CD8-positive, alpha-beta memory T cell (primary cell): ENCODE measurements around the gene DPF1. TPM values are rescaled to one million over a fixed set of nuclear protein-coding genes. Genes with fewer than 3 reads are reported as not detected.

ENCODE experiments used
- CTCF ChIA-PET: fragments of 350-600 bp; sonication (Branson Sonifier 250); formaldehyde crosslinking; loops from one replicate; lab custom pipeline; 2021; ENCODE audit warnings: antibody characterized with exemption; lab: Charles Lee
- POLR2A ChIA-PET: fragments of 350-600 bp; sonication (Branson Sonifier 250); formaldehyde crosslinking; loops from one replicate; lab custom pipeline; 2021; ENCODE audit warnings: antibody characterized with exemption; lab: Charles Lee
- DNase-seq, 5 donors: peaks; one replicate each; pipeline versions ENCODE4 v3.0.0 to v3.0.0-alpha.2; 2020 to 2022; ENCODE audit warnings: mixed read lengths in 1 of 5
- H3K27ac ChIP-seq: one replicate; pipeline ENCODE4 v1.7.0; 2013; ENCODE audit warnings: low read depth, mild to moderate bottlenecking, low read length, moderate library complexity
- H3K27me3 ChIP-seq: 2 replicates; pipeline ENCODE4 v1.7.0; 2013; ENCODE audit warnings: low read length, mild to moderate bottlenecking; ENCODE audit not compliant: insufficient read depth, poor library complexity, severe bottlenecking
- H3K36me3 ChIP-seq: 2 replicates; pipeline ENCODE4 v1.7.0; 2013; ENCODE audit warnings: mild to moderate bottlenecking, low read length, moderate library complexity; ENCODE audit not compliant: insufficient read depth
- H3K4me1 ChIP-seq: 2 replicates; pipeline ENCODE4 v1.7.0; 2013; ENCODE audit warnings: mild to moderate bottlenecking, low read length, moderate library complexity; ENCODE audit not compliant: insufficient read depth
- H3K4me3 ChIP-seq: 2 replicates; pipeline ENCODE4 v1.7.0; 2013; ENCODE audit warnings: mild to moderate bottlenecking, low read length
- H3K9me3 ChIP-seq: 2 replicates; pipeline ENCODE4 v1.7.0; 2013; ENCODE audit warnings: mild to moderate bottlenecking, low read length
- H3K27ac Mint-ChIP-seq, 8 donors: one replicate each; pipeline ENCODE4 v1.8.0; 2020 to 2021; ENCODE audit warnings: mixed read lengths in 8 of 8, mild to moderate bottlenecking in 6 of 8, inconsistent platforms in 3 of 8, moderate library complexity in 3 of 8
- H3K27me3 Mint-ChIP-seq, 2 donors: one replicate each; pipeline ENCODE4 v1.8.0; 2020 to 2021; ENCODE audit warnings: mixed read lengths in 2 of 2, mild to moderate bottlenecking in 1 of 2, moderate library complexity in 1 of 2
- H3K36me3 Mint-ChIP-seq, 3 donors: one replicate each; pipeline ENCODE4 v1.8.0; 2020 to 2021; ENCODE audit warnings: mixed read lengths in 3 of 3, inconsistent platforms in 1 of 3, mild to moderate bottlenecking in 1 of 3
- H3K4me1 Mint-ChIP-seq, 3 donors: one replicate each; pipeline ENCODE4 v1.8.0; 2020 to 2021; ENCODE audit warnings: mixed read lengths in 3 of 3, inconsistent platforms in 1 of 3, mild to moderate bottlenecking in 1 of 3
- H3K4me3 Mint-ChIP-seq, 7 donors: one replicate each; pipeline ENCODE4 v1.8.0; 2020 to 2021; ENCODE audit warnings: mixed read lengths in 7 of 7, mild to moderate bottlenecking in 6 of 7, moderate library complexity in 4 of 7, inconsistent platforms in 2 of 7
- H3K9me3 Mint-ChIP-seq, 5 donors: one replicate each; pipeline ENCODE4 v1.8.0; 2020 to 2022; ENCODE audit warnings: mixed read lengths in 5 of 5, mild to moderate bottlenecking in 3 of 5, moderate library complexity in 2 of 5, inconsistent platforms in 1 of 5
- polyA plus RNA-seq: library from polyadenylated mRNA; unstranded; fragments of 300-500 nt; fragmentation: Illumina TruSeq; gene quantifications from one replicate; pipeline ENCODE4 v1.2.3, GENCODE V29; 2021
- total RNA-seq, 2 experiments: library from RNA; stranded (reverse); gene quantifications; one replicate each; pipeline ENCODE4 v1.2.3, GENCODE V29; 2021

DPF1 gene
- total and polyA plus RNA-seq, 3 experiments from 2014 or later = 0.78 to 1.1 TPM; not detected in 1

DNA sequence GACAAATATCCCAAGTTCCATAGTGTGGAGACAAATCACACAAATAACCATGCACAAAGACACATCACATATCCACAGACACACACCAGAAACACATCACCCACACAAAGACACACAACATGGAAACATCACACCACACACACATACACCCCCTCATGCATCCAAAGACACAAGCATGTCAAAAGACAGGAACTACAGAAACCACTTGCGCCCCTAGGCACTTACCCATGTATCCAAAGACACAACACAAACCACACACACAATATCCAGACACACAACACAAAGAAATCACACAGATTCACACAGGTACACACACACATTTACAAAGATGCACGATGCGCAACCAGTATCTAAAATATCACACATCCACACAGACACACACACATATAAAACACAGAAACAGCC, 901 bp downstream of the DPF1 start:
- peak overlapping the region in 2 of 8 donors; percentile 5 to 43 for H3K27ac Mint-ChIP-seq
- peaks cover 66 to 82% of the 10 kb centered on the region in 2 donors for H3K27me3 Mint-ChIP-seq
- no peak overlapping the region for H3K27ac ChIP-seq
- H3K9me3 ChIP-seq = no peaks in the 10 kb centered on the region
- H3K4me1 Mint-ChIP-seq = peaks cover 15 to 30% (median 22%) of the 10 kb centered on the region in 3 donors
- DNase-seq = no peak
- ChIA-PET CTCF (no interaction called here), POLR2A (no interaction called here)
- H3K36me3 Mint-ChIP-seq = peaks cover 0 to 8% (median 0%) of the 10 kb centered on the region in 3 donors
- peaks cover 0 to 2% (median 0%) of the 10 kb centered on the region in 5 donors for H3K9me3 Mint-ChIP-seq
- H3K27me3 ChIP-seq = peaks cover 42% of the 10 kb centered on the region
- H3K4me3 Mint-ChIP-seq = peak overlapping the region in 5 of 7 donors; percentile 0 to 76 (median 14)
- H3K4me3 ChIP-seq = no peak overlapping the region
- no peaks in the 10 kb centered on the region for H3K36me3 ChIP-seq
- H3K4me1 ChIP-seq = peaks cover 4% of the 10 kb centered on the region

DNA sequence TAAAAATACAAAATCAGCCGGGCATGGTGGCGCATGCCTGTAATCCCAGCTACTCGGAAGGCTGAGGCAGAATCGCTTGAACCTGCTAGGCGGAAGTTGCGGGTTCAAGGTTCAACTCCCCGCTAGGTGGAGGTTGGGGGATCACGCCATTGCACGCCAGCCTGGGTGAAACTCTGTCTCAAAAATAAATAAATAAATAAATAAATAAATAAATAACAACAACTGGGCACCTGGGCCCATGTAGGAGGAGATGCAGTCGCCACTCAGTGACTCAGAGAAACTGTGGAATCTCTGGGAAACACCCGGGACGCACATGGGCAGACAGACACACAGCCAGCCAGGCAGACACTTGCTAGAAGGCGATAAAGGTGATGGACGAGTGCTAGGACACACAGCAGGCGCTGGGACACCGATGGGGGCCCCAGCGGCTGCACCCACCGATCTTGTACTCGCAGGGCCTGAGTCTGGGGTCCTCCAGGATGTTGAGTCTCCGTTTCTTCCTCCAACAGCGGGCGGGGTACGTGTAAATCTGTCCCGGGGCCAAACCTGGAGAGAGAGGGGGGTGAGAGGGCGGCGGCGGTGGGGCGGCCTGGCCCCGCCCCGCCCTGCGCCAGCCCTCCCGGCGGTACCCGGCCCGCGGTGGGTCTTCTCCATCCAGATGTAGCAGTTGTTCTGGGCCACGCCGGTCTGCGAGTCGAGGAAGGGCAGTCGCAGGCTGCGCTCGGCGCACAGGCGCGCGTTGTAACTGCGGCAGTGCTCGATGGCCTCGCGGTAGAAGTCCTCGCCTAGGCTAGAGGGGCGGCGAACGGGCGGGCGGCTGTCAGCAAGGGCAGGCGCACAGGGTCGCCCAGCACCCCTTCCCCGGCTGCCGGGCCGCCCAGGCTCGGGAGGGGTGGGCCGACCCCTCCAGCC, 1.8 kb downstream of the DPF1 start:
- H3K4me3 Mint-ChIP-seq = no peak overlapping the region
- CTCF ChIA-PET = no interaction called here
- peaks cover 15 to 22% (median 22%) of the 10 kb centered on the region in 3 donors for H3K4me1 Mint-ChIP-seq

DNA sequence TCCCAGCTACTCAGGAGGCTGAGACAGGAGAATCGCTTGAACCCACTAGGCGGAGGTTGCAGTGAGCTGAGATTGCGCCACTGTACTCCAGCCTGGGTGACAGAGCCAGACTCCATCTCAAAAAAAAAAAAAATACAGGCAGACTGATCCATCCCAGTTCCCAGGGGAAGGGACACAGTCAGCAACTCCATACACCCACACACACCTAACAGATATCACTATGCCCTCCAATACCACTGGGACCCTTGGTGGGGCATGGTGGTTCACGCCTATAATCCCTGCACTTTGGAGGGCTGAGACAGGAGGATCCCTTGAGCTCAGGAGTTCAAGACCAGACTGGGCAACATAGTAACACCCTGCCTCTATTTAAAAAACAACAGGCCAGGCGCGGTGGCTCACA, 2.6 kb downstream of the DPF1 start:
- no peak for DNase-seq
- ChIA-PET POLR2A (no interaction called here), CTCF (no interaction called here)
- Histone ChIP-seq H3K36me3 (no peaks in the 10 kb centered on the region), H3K4me1 (peaks cover 4% of the 10 kb centered on the region), H3K27me3 (peaks cover 27% of the 10 kb centered on the region), H3K4me3 (no peak overlapping the region), H3K27ac (no peak overlapping the region), H3K9me3 (no peaks in the 10 kb centered on the region)
- Mint-ChIP-seq H3K27me3 (peaks cover 60 to 74% of the 10 kb centered on the region in 2 donors), H3K27ac (no peak overlapping the region), H3K9me3 (peaks cover 0 to 2% (median 0%) of the 10 kb centered on the region in 5 donors), H3K4me1 (peaks cover 12 to 20% (median 19%) of the 10 kb centered on the region in 3 donors), H3K36me3 (peaks cover 0 to 8% (median 0%) of the 10 kb centered on the region in 3 donors), H3K4me3 (no peak overlapping the region)

More for the DNA sequence above, 1.8 kb downstream of the DPF1 start:
- H3K4me3 ChIP-seq = no peak overlapping the region
- Mint-ChIP-seq H3K27me3 (peaks cover 62 to 78% of the 10 kb centered on the region in 2 donors), H3K27ac (no peak overlapping the region), H3K9me3 (peaks cover 0 to 2% (median 0%) of the 10 kb centered on the region in 5 donors), H3K36me3 (peaks cover 0 to 8% (median 0%) of the 10 kb centered on the region in 3 donors)
- DNase-seq = no peak
- POLR2A ChIA-PET = no interaction called here
- H3K27ac ChIP-seq = no peak overlapping the region
- no peaks in the 10 kb centered on the region for H3K36me3 ChIP-seq
- peaks cover 35% of the 10 kb centered on the region for H3K27me3 ChIP-seq
- H3K9me3 ChIP-seq = no peaks in the 10 kb centered on the region
- H3K4me1 ChIP-seq = peaks cover 4% of the 10 kb centered on the region

DNA sequence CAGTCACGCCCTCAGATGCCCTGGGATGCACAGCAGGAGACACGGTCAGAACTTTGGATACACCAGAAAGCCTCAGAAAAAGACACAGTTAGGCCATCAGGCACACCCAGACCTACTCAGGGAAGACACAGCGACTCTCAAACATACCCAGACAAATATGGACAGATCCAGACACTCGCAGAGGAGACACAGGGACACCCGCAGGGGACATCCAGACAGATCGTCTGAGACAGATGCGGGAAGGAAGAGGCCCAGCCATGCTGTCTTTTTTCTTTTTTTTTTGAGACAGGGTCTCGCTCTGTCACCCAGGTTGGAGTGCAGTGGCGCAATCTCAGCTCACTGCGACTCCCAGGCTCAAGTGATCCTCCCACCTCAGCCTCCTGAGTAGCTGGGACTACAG, 4.8 kb downstream of the DPF1 start:
- Mint-ChIP-seq H3K27ac (no peak overlapping the region), H3K4me1 (peaks cover 12 to 18% (median 18%) of the 10 kb centered on the region in 3 donors), H3K27me3 (peaks cover 56 to 64% of the 10 kb centered on the region in 2 donors), H3K36me3 (peaks cover 0 to 8% (median 0%) of the 10 kb centered on the region in 3 donors), H3K4me3 (no peak overlapping the region), H3K9me3 (peaks cover 0 to 2% (median under 1%) of the 10 kb centered on the region in 5 donors)
- ChIA-PET POLR2A (no interaction called here), CTCF (no interaction called here)
- no peak overlapping the region for H3K27ac ChIP-seq
- H3K27me3 ChIP-seq = peaks cover 13% of the 10 kb centered on the region
- H3K4me1 ChIP-seq = peaks cover 7% of the 10 kb centered on the region
- no peaks in the 10 kb centered on the region for H3K9me3 ChIP-seq
- no peak overlapping the region for H3K4me3 ChIP-seq
- DNase-seq = no peak
- H3K36me3 ChIP-seq = no peaks in the 10 kb centered on the region

DNA sequence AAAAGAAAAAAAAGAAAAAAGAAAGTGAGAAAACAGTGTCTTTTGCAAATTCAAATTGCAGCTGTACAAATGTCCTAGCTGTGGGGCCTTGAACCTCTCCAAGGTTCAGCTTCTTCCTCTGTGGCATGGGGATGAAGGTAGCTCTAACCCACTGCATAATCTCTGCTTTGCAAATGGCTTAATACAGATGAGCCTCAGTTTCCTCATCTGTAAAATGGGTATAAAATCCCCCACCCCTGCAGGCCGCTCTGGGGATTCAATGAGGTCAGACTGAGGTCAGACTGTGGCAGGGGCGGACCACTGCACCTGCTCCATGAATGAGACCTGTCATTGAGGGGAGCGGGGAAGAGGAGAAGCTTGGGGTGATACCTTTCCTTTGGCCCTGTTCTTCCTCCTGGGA, 5.8 kb downstream of the DPF1 start:
- no peaks in the 10 kb centered on the region for H3K36me3 ChIP-seq
- ChIA-PET CTCF (no interaction called here), POLR2A (no interaction called here)
- H3K27ac ChIP-seq = no peak overlapping the region
- peaks cover 11% of the 10 kb centered on the region for H3K27me3 ChIP-seq
- peaks cover 0 to 4% (median 0%) of the 10 kb centered on the region in 3 donors for H3K36me3 Mint-ChIP-seq
- H3K9me3 Mint-ChIP-seq = peaks cover 0 to 8% (median 4%) of the 10 kb centered on the region in 5 donors
- H3K9me3 ChIP-seq = no peaks in the 10 kb centered on the region
- H3K4me3 ChIP-seq = no peak overlapping the region
- no peak overlapping the region for H3K27ac Mint-ChIP-seq
- peaks cover 11% of the 10 kb centered on the region for H3K4me1 ChIP-seq
- peaks cover 14 to 20% (median 19%) of the 10 kb centered on the region in 3 donors for H3K4me1 Mint-ChIP-seq
- H3K27me3 Mint-ChIP-seq = peaks cover 55 to 60% of the 10 kb centered on the region in 2 donors
- no peak overlapping the region for H3K4me3 Mint-ChIP-seq
- DNase-seq = no peak

DNA sequence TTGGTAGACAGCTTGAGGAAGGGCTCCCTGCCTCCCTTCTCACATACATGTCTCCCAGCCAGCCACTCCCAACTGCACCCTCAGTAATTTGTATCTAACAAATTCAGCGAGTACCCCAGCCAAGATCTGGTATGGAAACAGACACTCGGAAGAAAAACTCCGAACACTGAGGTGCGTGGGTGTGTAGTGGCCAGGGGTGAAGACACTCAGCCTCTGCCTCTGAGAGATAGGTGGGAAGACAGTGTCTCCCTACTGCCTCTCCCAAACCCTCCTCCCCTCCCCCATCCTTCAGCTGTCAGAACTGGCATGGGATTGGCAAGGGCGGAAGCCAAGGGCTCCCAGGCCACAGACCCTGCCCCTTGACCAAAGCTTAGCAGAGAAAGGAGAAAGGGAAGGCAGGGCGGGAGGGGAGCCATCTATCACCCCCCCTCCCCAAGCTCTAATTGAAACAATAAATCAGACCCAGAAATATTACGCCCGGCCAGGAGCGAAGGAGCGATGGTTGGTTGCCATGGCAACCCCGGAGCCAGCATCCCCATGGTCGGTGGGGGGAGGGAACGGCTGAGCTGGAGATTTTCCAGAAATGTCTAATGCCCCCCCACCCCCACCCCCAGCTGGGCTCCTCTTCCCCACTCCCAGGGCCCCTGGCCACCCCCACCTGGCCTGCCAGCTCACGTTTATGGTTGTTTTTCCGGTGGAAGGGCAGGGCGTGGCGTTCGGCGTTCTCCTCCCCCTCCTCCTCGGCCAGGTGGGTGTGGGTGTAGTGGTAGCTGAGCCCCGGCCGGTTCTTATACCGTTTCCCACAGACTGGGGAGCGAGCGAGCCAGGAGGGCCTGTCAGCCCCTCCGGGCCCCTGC, 7.0 kb downstream of the DPF1 start:
- Mint-ChIP-seq H3K4me1 (peaks cover 14 to 16% (median 16%) of the 10 kb centered on the region in 3 donors), H3K27me3 (peaks cover 55% of the 10 kb centered on the region in 2 donors), H3K36me3 (no peaks in the 10 kb centered on the region), H3K9me3 (peaks cover 0 to 8% (median 4%) of the 10 kb centered on the region in 5 donors), H3K27ac (no peak overlapping the region), H3K4me3 (no peak overlapping the region)
- Histone ChIP-seq H3K27me3 (peaks cover 15% of the 10 kb centered on the region), H3K9me3 (no peaks in the 10 kb centered on the region), H3K27ac (no peak overlapping the region), H3K4me3 (no peak overlapping the region), H3K4me1 (peaks cover 13% of the 10 kb centered on the region), H3K36me3 (no peaks in the 10 kb centered on the region)
- DNase-seq = no peak
- ChIA-PET POLR2A (no interaction called here), CTCF (no interaction called here)

DNA sequence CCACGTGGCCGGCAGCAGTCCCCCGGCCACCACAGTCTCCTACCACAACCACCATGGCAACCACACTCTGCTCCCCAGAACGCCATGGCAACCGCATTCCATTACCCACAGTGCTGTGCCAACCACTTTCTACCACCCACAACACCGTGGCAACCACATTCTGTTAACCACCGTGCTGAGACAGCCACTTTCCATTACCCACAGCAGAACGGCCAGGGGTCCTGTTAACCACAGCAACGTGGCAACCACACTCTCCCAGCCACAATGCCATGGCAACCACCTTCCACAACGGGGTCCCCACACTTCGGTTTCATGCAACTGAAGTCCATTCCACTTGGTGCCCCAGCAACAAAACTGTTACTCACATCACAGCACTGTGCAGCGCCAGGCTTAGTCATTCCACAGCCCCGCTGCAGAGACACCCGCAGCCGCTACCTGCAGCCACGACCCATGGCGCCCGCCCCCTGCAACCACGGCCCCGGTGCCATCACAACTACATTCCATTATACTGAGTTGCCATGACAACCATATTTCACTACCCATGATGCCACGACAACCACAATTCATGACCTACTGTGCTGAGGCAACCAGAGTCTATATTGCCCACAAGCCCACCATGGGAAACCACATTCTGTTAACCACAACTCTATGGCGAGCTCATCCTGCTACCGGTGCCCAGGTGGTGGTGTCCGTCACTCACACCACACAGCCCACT, 10.0 kb downstream of the DPF1 start:
- Mint-ChIP-seq H3K9me3 (peaks cover 0 to 10% (median 4%) of the 10 kb centered on the region in 5 donors), H3K4me1 (peaks cover 21 to 30% (median 24%) of the 10 kb centered on the region in 3 donors), H3K4me3 (peak overlapping the region; percentile 49 to 87 (median 75)), H3K27ac (peak overlapping the region; percentile 82 to 99 (median 94)), H3K36me3 (peaks cover 0 to 5% (median 1%) of the 10 kb centered on the region in 3 donors), H3K27me3 (peaks cover 46 to 52% of the 10 kb centered on the region in 2 donors)
- peak; percentile 40 to 86 (median 48) for DNase-seq
- H3K27ac ChIP-seq = no peak overlapping the region
- H3K9me3 ChIP-seq = no peaks in the 10 kb centered on the region
- H3K4me1 ChIP-seq = peaks cover 13% of the 10 kb centered on the region
- H3K4me3 ChIP-seq = no peak overlapping the region
- POLR2A ChIA-PET = interaction anchor here (0.5 kb wide), 1 partner anchor 164 kb away, joined by 5 read pairs; no protein-coding TSS in a partner anchor
- no peaks in the 10 kb centered on the region for H3K36me3 ChIP-seq
- peaks cover 31% of the 10 kb centered on the region for H3K27me3 ChIP-seq
- CTCF ChIA-PET = no interaction called here
